IPS-20b (cell line): Measurements from ENCODE around the gene ZNF20.

ENCODE experiments used
- H3K27ac ChIP-seq: one replicate; pipeline ENCODE4 v1.5.1; 2013; ENCODE audit warnings: low read length
- H3K27me3 ChIP-seq: 2 replicates; pipeline ENCODE4 v1.6.1; 2013; ENCODE audit warnings: mild to moderate bottlenecking, low read length, inconsistent platforms; ENCODE audit not compliant: insufficient read depth
- H3K36me3 ChIP-seq: 2 replicates; pipeline ENCODE4 v1.6.1; 2013; ENCODE audit warnings: low read depth, mild to moderate bottlenecking, inconsistent platforms, low read length, moderate library complexity; ENCODE audit not compliant: insufficient read depth
- H3K4me1 ChIP-seq: 2 replicates; pipeline ENCODE4 v1.6.1; 2013; ENCODE audit warnings: mild to moderate bottlenecking, control low read depth, inconsistent platforms, low read length, moderate library complexity; ENCODE audit not compliant: insufficient read depth
- H3K4me3 ChIP-seq: 2 replicates; pipeline ENCODE4 v1.5.1; 2013; ENCODE audit warnings: mild to moderate bottlenecking, low read length, inconsistent platforms
- H3K9ac ChIP-seq: 2 replicates; pipeline ENCODE4 v1.6.1; 2013; ENCODE audit warnings: low read depth, mild to moderate bottlenecking, inconsistent platforms, low read length, moderate library complexity
- H3K9me3 ChIP-seq: 2 replicates; pipeline ENCODE4 v1.6.1; 2013; ENCODE audit warnings: mild to moderate bottlenecking, low read depth, low read length, inconsistent platforms; ENCODE audit not compliant: insufficient read depth

ZNF20 gene

GRCh38 chr19:12139885-12140544, at the start of gene ZNF20:
ZNF20 (minus strand) TSS chr19:12140350; CDS start chr19:12140182, 168 bp downstream.
- H3K4me3 ChIP-seq, result peak within 1 kb of the TSS; percentile 87
- peaks cover 9% of the 10 kb centered on the region; the same call in 1 of the 2 replicates for H3K4me1 ChIP-seq
- peaks cover 9% of the 10 kb centered on the region for H3K9me3 ChIP-seq
- peak within 1 kb of the TSS; percentile 94 for H3K27ac ChIP-seq
- no peaks in the 10 kb centered on the region for H3K27me3 ChIP-seq
- peak within 1 kb of the TSS; percentile 93 for H3K9ac ChIP-seq
- peaks cover 48% of the 10 kb centered on the region for H3K36me3 ChIP-seq

GRCh38 chr19:12187625-12188024, 47.5 kb upstream of the ZNF20 start:
- Histone ChIP-seq H3K27me3 (no peaks in the 10 kb centered on the region), H3K4me3 (peak overlapping the region; percentile 15; the same call in 1 of the 2 replicates), H3K36me3 (peaks cover 59% of the 10 kb centered on the region), H3K9me3 (peaks cover 92% of the 10 kb centered on the region), H3K9ac (no peak overlapping the region), H3K27ac (no peak overlapping the region), H3K4me1 (no peaks in the 10 kb centered on the region)

- Histone ChIP-seq H3K9ac (no peak overlapping the region), H3K27ac (no peak overlapping the region), H3K36me3 (peaks cover 8% of the 10 kb centered on the region; the same call in 1 of the 2 replicates), H3K9me3 (peaks cover 49% of the 10 kb centered on the region), H3K4me1 (no peaks in the 10 kb centered on the region), H3K4me3 (no peak overlapping the region), H3K27me3 (no peaks in the 10 kb centered on the region)
These were observed 40.2 kb upstream of the ZNF20 start for GRCh38 chr19:12180377-12180776.

GRCh38 chr19:12166626-12167025, 26.5 kb upstream of the ZNF20 start:
- no peaks in the 10 kb centered on the region for H3K27me3 ChIP-seq
- no peaks in the 10 kb centered on the region for H3K9me3 ChIP-seq
- no peak overlapping the region for H3K27ac ChIP-seq
- no peak overlapping the region for H3K9ac ChIP-seq
- H3K4me1 ChIP-seq, result peaks cover 6% of the 10 kb centered on the region; the same call in 1 of the 2 replicates
- H3K36me3 ChIP-seq, result no peaks in the 10 kb centered on the region
- H3K4me3 ChIP-seq, result no peak overlapping the region

- Histone ChIP-seq H3K4me1 (peaks cover 6% of the 10 kb centered on the region; the same call in 1 of the 2 replicates), H3K27ac (no peak overlapping the region), H3K9ac (peak overlapping the region; percentile 89), H3K27me3 (no peaks in the 10 kb centered on the region), H3K4me3 (peak overlapping the region; percentile 91), H3K9me3 (no peaks in the 10 kb centered on the region), H3K36me3 (no peaks in the 10 kb centered on the region)
These were observed 23.7 kb upstream of the ZNF20 start for GRCh38 chr19:12163826-12164225.

- H3K4me1 ChIP-seq, result peaks cover 6% of the 10 kb centered on the region; the same call in 1 of the 2 replicates
- no peaks in the 10 kb centered on the region for H3K36me3 ChIP-seq
- H3K9me3 ChIP-seq, result no peaks in the 10 kb centered on the region
- H3K4me3 ChIP-seq, result peak within 1 kb of the TSS; percentile 91
- H3K27me3 ChIP-seq, result no peaks in the 10 kb centered on the region
- no peak within 1 kb of the TSS for H3K27ac ChIP-seq
- H3K9ac ChIP-seq, result peak within 1 kb of the TSS; percentile 89
These were observed 23.0 kb upstream of the ZNF20 start, which contains the start of gene ZNF136 for GRCh38 chr19:12162882-12163806. ZNF136 (plus strand) TSS chr19:12163096; CDS start chr19:12163204, 108 bp downstream.

GRCh38 chr19:12162513-12162881, 22.3 kb upstream of the ZNF20 start:
- no peak overlapping the region for H3K27ac ChIP-seq
- peak overlapping the region; percentile 91 for H3K4me3 ChIP-seq
- no peak overlapping the region for H3K9ac ChIP-seq

GRCh38 chr19:12159773-12160414, 19.7 kb upstream of the ZNF20 start:
- H3K4me3 ChIP-seq, result no peak overlapping the region
- H3K9me3 ChIP-seq, result no peaks in the 10 kb centered on the region
- H3K36me3 ChIP-seq, result no peaks in the 10 kb centered on the region
- H3K9ac ChIP-seq, result no peak overlapping the region
- H3K27me3 ChIP-seq, result no peaks in the 10 kb centered on the region
- H3K27ac ChIP-seq, result no peak overlapping the region
- peaks cover 6% of the 10 kb centered on the region; the same call in 1 of the 2 replicates for H3K4me1 ChIP-seq

More at GRCh38 chr19:12162513-12162881, 22.3 kb upstream of the ZNF20 start:
- Histone ChIP-seq H3K36me3 (no peaks in the 10 kb centered on the region), H3K27me3 (no peaks in the 10 kb centered on the region), H3K9me3 (no peaks in the 10 kb centered on the region), H3K4me1 (peaks cover 6% of the 10 kb centered on the region; the same call in 1 of the 2 replicates)

- H3K9me3 ChIP-seq, result no peaks in the 10 kb centered on the region
- H3K27ac ChIP-seq, result peak within 1 kb of the TSS; percentile 83
- peak within 1 kb of the TSS; percentile 95 for H3K9ac ChIP-seq
- H3K4me1 ChIP-seq, result no peaks in the 10 kb centered on the region
- peak within 1 kb of the TSS; percentile 93 for H3K4me3 ChIP-seq
- H3K36me3 ChIP-seq, result peaks cover 21% of the 10 kb centered on the region
- H3K27me3 ChIP-seq, result no peaks in the 10 kb centered on the region
These were observed 16.3 kb upstream of the ZNF20 start, which contains the start of gene ZNF625 for GRCh38 chr19:12156223-12157058. ZNF625 (minus strand) TSS chr19:12156734; CDS start chr19:12156558, 176 bp downstream.

GRCh38 chr19:12155324-12155860, 15.2 kb upstream of the ZNF20 start:
- Histone ChIP-seq H3K4me1 (no peaks in the 10 kb centered on the region), H3K9me3 (peaks cover 4% of the 10 kb centered on the region), H3K9ac (peak overlapping the region; percentile 95), H3K36me3 (peaks cover 29% of the 10 kb centered on the region), H3K4me3 (peak overlapping the region; percentile 93), H3K27me3 (no peaks in the 10 kb centered on the region), H3K27ac (no peak overlapping the region)
